ENCODE results near the gene FAM237A.

The FAM237A gene

DNA sequence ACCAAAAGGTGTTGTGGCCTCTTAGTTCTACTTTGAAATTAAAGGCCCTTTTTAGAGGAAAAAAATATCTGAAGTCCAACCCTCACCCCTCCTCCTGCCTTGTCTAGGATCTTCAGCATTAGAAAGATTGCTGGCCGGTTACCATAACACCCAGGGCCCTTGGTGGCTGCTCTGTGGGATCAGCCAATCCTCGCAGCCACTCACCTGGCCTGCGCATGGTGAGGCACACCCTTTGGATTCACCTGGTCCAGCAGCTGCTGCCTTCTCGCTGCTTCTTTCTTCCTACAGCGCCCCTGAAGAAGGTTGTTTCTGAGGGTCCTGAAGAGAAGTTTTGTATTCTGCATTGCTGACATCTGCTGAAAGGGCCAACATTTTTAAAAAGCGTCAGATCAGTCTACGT lies 50.7 kb downstream of the FAM237A start:
- DNase-seq = no peak

DNA sequence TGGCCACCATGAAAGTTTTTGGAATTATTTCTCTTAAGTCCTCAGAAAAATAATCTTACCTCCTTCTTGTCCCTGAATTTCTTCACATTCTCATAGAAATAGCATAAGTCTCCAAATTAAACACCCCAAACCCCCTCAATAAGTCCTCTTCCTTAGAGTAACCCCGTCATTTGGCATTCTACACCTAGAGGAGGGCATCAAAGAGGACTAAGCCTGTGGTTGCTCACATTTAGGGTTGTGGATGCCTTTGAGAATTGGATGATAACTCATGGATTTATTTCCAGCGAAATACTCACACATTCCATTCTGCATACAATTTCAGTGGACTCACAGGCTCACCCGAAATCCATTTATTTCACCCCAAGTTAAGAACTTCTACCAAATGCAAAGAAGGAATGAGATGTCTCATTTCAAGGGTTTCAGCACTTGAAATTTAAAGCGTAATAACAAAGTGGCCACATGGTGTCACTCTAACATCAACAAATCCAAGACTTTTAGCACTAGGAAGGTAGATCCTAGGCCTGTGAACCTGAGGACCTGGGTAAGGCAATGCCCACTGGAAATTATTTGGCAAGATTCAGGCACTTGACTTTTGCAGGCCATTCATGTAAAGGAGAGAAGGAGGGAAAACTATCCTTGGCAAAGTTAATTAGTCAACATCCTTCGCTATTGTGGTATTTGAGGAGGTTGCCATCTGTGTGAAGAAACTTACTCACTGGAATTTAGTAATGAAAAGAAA lies 51.3 kb downstream of the FAM237A start:
- DNase-seq = peak; percentile 60 to 79

DNA sequence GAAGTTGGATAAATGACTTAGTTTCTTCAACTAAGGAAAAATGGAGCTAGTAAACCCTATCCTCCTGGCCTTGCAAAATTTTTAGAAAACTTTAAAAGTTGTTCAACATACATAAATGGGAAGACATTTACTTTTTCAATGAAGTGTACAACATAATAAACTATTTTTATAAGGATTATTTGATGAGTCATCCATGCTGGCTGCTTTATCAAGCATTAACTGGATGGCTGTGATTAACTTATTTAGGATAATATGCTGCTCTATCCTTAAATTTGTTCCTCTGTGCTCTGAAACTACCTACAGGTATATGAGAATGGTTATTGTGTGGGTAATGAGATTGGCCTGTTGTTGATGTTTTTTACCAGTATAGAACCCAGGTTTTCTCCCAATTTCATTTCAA lies 54.6 kb downstream of the FAM237A start:
- DNase-seq = no peak

DNA sequence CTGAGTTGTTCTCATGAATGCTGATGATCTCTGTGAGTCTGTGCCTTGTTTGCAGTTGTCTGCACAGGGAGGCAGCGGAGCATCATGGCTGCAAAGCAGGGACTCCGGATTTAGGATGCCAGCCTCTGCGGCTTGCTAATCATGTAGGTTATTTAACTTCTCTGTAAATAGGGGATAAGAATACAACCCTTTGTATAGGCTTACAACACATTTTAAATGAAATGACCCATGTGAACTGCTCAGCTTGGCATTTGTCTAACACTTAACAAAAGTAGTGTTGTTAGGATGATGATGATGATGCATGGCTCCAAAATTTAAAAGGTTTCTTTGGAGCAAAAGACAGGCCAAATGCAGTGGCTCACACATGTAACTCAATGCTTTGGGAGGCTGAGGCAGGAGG lies 56.5 kb downstream of the FAM237A start:
- no peak for DNase-seq
